Neural cell (in vitro differentiated cells): ENCODE data around the gene GUCD1. TPM values are rescaled to one million over a fixed set of nuclear protein-coding genes. Genes with fewer than 3 reads are reported as not detected.

Experiments used
- H2AFZ ChIP-seq: fragments of 200-600, 300-800 bp; sonication (generic), shearing (Covaris generic); 2 replicates; pipeline ENCODE4 v1.6.0; 2014; ENCODE audit warnings: low read depth, mild to moderate bottlenecking, antibody characterized with exemption, low read length, moderate library complexity
- H3F3A ChIP-seq: fragments of 200-600 bp; shearing (Covaris generic); 2 replicates; pipeline ENCODE4 v1.6.1; 2016; ENCODE audit warnings: mild to moderate bottlenecking, moderate library complexity, mixed read lengths, antibody characterized with exemption, low read length; ENCODE audit not compliant: insufficient read depth, poor library complexity, severe bottlenecking
- H3K27ac ChIP-seq: fragments of 200-600, 300-800 bp; sonication (generic), shearing (Covaris generic); 2 replicates; pipeline ENCODE4 v1.5.1; 2014; ENCODE audit warnings: mild to moderate bottlenecking, low read length, moderate library complexity
- H3K27me3 ChIP-seq: fragments of 300-800, 200-600 bp; sonication (generic), shearing (Covaris generic); 2 replicates; pipeline ENCODE4 v1.6.0; 2014; ENCODE audit warnings: mild to moderate bottlenecking, low read depth, low read length, moderate library complexity; ENCODE audit not compliant: insufficient read depth
- H3K36me3 ChIP-seq: fragments of 300-800, 200-600 bp; sonication (generic), shearing (Covaris generic); 2 replicates; pipeline ENCODE4 v1.5.1; 2014; ENCODE audit warnings: mild to moderate bottlenecking, antibody characterized with exemption, low read length, moderate library complexity; ENCODE audit not compliant: insufficient read depth
- H3K4me2 ChIP-seq: fragments of 300-800, 200-600 bp; sonication (generic), shearing (Covaris generic); 2 replicates; pipeline ENCODE4 v1.6.0; 2014; ENCODE audit warnings: mild to moderate bottlenecking, low read length
- H3K4me3 ChIP-seq: fragments of 300-800, 200-600 bp; sonication (generic), shearing (Covaris generic); 2 replicates; pipeline ENCODE4 v1.5.1; 2014; ENCODE audit warnings: mild to moderate bottlenecking, low read length, moderate library complexity
- H3K79me2 ChIP-seq: fragments of 200-600 bp; shearing (Covaris generic); replicated peaks from 2 replicates; pipeline ENCODE4 v1.6.0; 2014; ENCODE audit warnings: mild to moderate bottlenecking, low read length, moderate library complexity; ENCODE audit not compliant: insufficient read depth
- H3K9ac ChIP-seq: fragments of 300-800, 200-600 bp; sonication (generic), shearing (Covaris generic); 2 replicates; pipeline ENCODE4 v1.6.1; 2016; ENCODE audit warnings: mild to moderate bottlenecking, low read length, mixed read lengths
- H3K9me2 ChIP-seq: fragments of 200-600 bp; shearing (Covaris generic); 2 replicates; pipeline ENCODE4 v1.6.1; 2016; ENCODE audit warnings: mild to moderate bottlenecking, low read length, mixed read lengths; ENCODE audit not compliant: insufficient read depth
- H3K9me3 ChIP-seq: fragments of 200-600, 300-800 bp; sonication (generic), shearing (Covaris generic); 2 replicates; pipeline ENCODE4 v1.6.1; 2016; ENCODE audit warnings: mild to moderate bottlenecking, mixed run types, low read length, moderate library complexity, mixed read lengths
- H4K20me1 ChIP-seq: fragments of 200-600 bp; shearing (Covaris generic); 2 replicates; pipeline ENCODE4 v1.6.1; 2016; ENCODE audit warnings: mild to moderate bottlenecking, mixed run types; ENCODE audit not compliant: insufficient read depth
- EP300 ChIP-seq: fragments of 450-650 bp; conservative IDR thresholded peaks from 2 replicates; pipeline ENCODE4 v1.6.1; 2014; ENCODE audit warnings: antibody characterized with exemption, mild to moderate bottlenecking, moderate library complexity; ENCODE audit not compliant: poor library complexity, severe bottlenecking
- EZH2 ChIP-seq: fragments of 200-600, 300-800 bp; shearing (Covaris generic), sonication (generic); IDR thresholded peaks from 2 replicates; pipeline ENCODE4 v1.6.1; 2014; ENCODE audit warnings: antibody characterized with exemption, low read length, borderline replicate concordance, mild to moderate bottlenecking; ENCODE audit not compliant: insufficient read depth, poor library complexity, severe bottlenecking
- MXI1 ChIP-seq: fragments of 450-650 bp; conservative IDR thresholded peaks from 2 replicates; pipeline ENCODE4 v1.6.1; 2014; ENCODE audit warnings: antibody characterized with exemption, mild to moderate bottlenecking; ENCODE audit not compliant: poor library complexity, severe bottlenecking
- POLR2AphosphoS5 ChIP-seq: IDR thresholded peaks from 2 replicates; pipeline ENCODE4 v1.6.1; 2012
- RAD21 ChIP-seq: fragments of 450-650 bp; conservative IDR thresholded peaks from 2 replicates; pipeline ENCODE4 v1.6.1; 2014; ENCODE audit warnings: antibody characterized with exemption, mild to moderate bottlenecking, moderate library complexity
- REST ChIP-seq: IDR thresholded peaks from 2 replicates; pipeline ENCODE4 v1.6.1; 2012; ENCODE audit warnings: borderline replicate concordance
- SMC3 ChIP-seq: fragments of 450-650 bp; conservative IDR thresholded peaks from 2 replicates; pipeline ENCODE4 v1.6.1; 2014; ENCODE audit warnings: antibody characterized with exemption, mild to moderate bottlenecking, moderate library complexity; ENCODE audit not compliant: poor library complexity
- TAF1 ChIP-seq: IDR thresholded peaks from 2 replicates; pipeline ENCODE4 v1.6.1; 2012; ENCODE audit warnings: low read depth
- polyA plus RNA-seq: library from polyadenylated mRNA; depleted of rRNA; stranded (reverse); fragments of >200 nt; gene quantifications from 2 replicates; pipeline ENCODE4 v1.2.3, GENCODE V29; 2014
- TF ChIP-seq, protein P1 (sequence below): fragments of 450-650 bp; IDR thresholded peaks from 2 replicates; pipeline ENCODE4 v1.5.1; 2014; ENCODE audit warnings: antibody characterized with exemption, mild to moderate bottlenecking, moderate library complexity; ENCODE audit not compliant: poor library complexity, severe bottlenecking

The GUCD1 gene
- polyA plus RNA-seq, 1 donor from 2014 or later = 32.6 TPM

- no peak for TF ChIP-seq EZH2
- Histone ChIP-seq H2AFZ (no peak overlapping the region), H3K27me3 (no peaks in the 10 kb centered on the region), H3K36me3 (no peaks in the 10 kb centered on the region), H3K4me2 (no peak overlapping the region), H3K79me2 (no peaks in the 10 kb centered on the region), H4K20me1 (no peaks in the 10 kb centered on the region), H3F3A (no peaks in the 10 kb centered on the region), H3K4me3 (no peak overlapping the region), H3K27ac (no peak overlapping the region), H3K9me3 (no peaks in the 10 kb centered on the region), H3K9me2 (no peaks in the 10 kb centered on the region), H3K9ac (no peak overlapping the region)
Observed at GRCh38 chr22:24580276-24580675, 25.3 kb upstream of the GUCD1 start.

DNA sequence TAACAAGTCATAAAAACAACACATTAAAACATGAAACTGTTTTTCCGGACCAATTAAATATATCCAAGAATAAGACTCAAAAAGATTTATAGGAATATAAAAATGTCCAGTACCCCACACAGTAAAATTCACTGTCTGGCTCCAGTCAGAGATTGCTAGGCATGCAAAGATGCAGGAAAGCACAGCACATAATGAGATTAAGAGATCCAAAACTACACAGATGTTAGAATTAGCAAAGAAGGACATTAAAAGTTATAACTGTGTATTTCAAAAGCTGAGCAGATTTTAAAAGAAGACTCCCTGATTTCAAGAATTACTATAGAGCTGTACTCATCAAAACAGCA lies 24.3 kb upstream of the GUCD1 start:
- no peaks in the 10 kb centered on the region for H3K79me2 ChIP-seq
- H3K4me2 ChIP-seq = no peak overlapping the region
- H3K27ac ChIP-seq = no peak overlapping the region

DNA sequence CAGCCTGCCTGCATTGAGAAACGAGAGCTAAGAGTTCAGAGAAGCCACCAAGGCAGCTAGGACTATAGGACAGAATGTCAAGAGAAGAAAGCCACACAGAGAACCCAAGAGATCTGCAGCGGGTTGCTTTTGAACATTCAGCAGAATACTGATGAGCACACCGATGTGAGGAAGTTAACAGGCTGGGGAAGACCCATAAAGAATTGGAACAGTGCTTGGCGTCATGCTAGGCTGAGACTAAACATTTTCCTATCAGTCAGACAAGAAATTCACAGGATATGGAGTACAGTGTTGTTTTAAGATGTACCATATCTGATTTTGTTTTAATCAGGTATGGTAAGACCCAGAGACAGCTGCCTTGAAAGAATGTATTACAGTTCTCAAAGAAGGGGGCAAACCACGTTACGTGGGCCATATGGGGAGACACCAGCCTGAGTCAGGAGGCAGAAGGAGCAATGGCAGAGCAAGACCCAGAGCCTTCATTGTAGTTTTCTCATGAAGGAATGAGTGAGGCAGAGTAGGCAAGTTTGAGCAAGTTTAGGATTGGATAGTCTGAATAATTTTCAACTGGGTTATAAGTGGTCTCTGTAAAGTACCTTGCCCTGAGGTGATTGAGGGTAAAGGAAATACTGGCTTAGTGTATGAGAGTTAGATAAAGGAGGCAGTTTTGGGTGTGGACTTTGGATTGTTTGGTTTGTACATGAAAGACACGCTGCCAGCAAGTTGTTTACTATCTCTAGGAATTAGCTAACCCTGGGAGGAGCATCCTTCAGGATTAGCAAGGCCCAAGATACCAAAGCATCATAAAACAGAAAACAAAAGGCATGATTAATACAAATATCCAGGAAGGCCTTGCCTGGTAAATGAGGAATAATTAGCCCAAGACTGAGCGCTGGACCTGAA lies 23.7 kb upstream of the GUCD1 start:
- no peaks in the 10 kb centered on the region for H3K36me3 ChIP-seq
- no peak overlapping the region for H3K9ac ChIP-seq
- no peaks in the 10 kb centered on the region for H3K27me3 ChIP-seq
- H3K27ac ChIP-seq = no peak overlapping the region
- no peaks in the 10 kb centered on the region for H3F3A ChIP-seq
- H3K79me2 ChIP-seq = no peaks in the 10 kb centered on the region
- H3K4me3 ChIP-seq = no peak overlapping the region
- H4K20me1 ChIP-seq = no peaks in the 10 kb centered on the region
- no peak overlapping the region for H3K4me2 ChIP-seq
- TF ChIP-seq POLR2AphosphoS5 (no peak), TAF1 (no peak), SMC3 (no peak), RAD21 (no peak), EZH2 (no peak), MXI1 (no peak), EP300 (no peak), REST (no peak)
- TF ChIP-seq, protein P1, sequence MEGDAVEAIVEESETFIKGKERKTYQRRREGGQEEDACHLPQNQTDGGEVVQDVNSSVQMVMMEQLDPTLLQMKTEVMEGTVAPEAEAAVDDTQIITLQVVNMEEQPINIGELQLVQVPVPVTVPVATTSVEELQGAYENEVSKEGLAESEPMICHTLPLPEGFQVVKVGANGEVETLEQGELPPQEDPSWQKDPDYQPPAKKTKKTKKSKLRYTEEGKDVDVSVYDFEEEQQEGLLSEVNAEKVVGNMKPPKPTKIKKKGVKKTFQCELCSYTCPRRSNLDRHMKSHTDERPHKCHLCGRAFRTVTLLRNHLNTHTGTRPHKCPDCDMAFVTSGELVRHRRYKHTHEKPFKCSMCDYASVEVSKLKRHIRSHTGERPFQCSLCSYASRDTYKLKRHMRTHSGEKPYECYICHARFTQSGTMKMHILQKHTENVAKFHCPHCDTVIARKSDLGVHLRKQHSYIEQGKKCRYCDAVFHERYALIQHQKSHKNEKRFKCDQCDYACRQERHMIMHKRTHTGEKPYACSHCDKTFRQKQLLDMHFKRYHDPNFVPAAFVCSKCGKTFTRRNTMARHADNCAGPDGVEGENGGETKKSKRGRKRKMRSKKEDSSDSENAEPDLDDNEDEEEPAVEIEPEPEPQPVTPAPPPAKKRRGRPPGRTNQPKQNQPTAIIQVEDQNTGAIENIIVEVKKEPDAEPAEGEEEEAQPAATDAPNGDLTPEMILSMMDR = no peak
- H2AFZ ChIP-seq = no peak overlapping the region
- H3K9me2 ChIP-seq = no peaks in the 10 kb centered on the region
- no peaks in the 10 kb centered on the region for H3K9me3 ChIP-seq

More for the DNA sequence above, 24.3 kb upstream of the GUCD1 start:
- Histone ChIP-seq H3K27me3 (no peaks in the 10 kb centered on the region), H3F3A (no peaks in the 10 kb centered on the region), H2AFZ (no peak overlapping the region), H3K4me3 (no peak overlapping the region), H3K9me3 (no peaks in the 10 kb centered on the region), H3K9me2 (no peaks in the 10 kb centered on the region), H3K9ac (no peak overlapping the region), H3K36me3 (no peaks in the 10 kb centered on the region), H4K20me1 (no peaks in the 10 kb centered on the region)
- TF ChIP-seq SMC3 (no peak), POLR2AphosphoS5 (no peak)
